Neural cell (in vitro differentiated cells): ENCODE results near the gene IL1RL2. TPM values are rescaled to one million over a fixed set of nuclear protein-coding genes. Genes with fewer than 3 reads are reported as not detected.

Source experiments
- H2AFZ ChIP-seq: fragments of 200-600, 300-800 bp; sonication (generic), shearing (Covaris generic); 2 replicates; pipeline ENCODE4 v1.6.0; 2014; ENCODE audit warnings: low read depth, mild to moderate bottlenecking, antibody characterized with exemption, low read length, moderate library complexity
- H3F3A ChIP-seq: fragments of 200-600 bp; shearing (Covaris generic); 2 replicates; pipeline ENCODE4 v1.6.1; 2016; ENCODE audit warnings: mild to moderate bottlenecking, moderate library complexity, mixed read lengths, antibody characterized with exemption, low read length; ENCODE audit not compliant: insufficient read depth, poor library complexity, severe bottlenecking
- H3K27ac ChIP-seq: fragments of 200-600, 300-800 bp; sonication (generic), shearing (Covaris generic); 2 replicates; pipeline ENCODE4 v1.5.1; 2014; ENCODE audit warnings: mild to moderate bottlenecking, low read length, moderate library complexity
- H3K27me3 ChIP-seq: fragments of 300-800, 200-600 bp; sonication (generic), shearing (Covaris generic); 2 replicates; pipeline ENCODE4 v1.6.0; 2014; ENCODE audit warnings: mild to moderate bottlenecking, low read depth, low read length, moderate library complexity; ENCODE audit not compliant: insufficient read depth
- H3K36me3 ChIP-seq: fragments of 300-800, 200-600 bp; sonication (generic), shearing (Covaris generic); 2 replicates; pipeline ENCODE4 v1.5.1; 2014; ENCODE audit warnings: mild to moderate bottlenecking, antibody characterized with exemption, low read length, moderate library complexity; ENCODE audit not compliant: insufficient read depth
- H3K4me2 ChIP-seq: fragments of 300-800, 200-600 bp; sonication (generic), shearing (Covaris generic); 2 replicates; pipeline ENCODE4 v1.6.0; 2014; ENCODE audit warnings: mild to moderate bottlenecking, low read length
- H3K4me3 ChIP-seq: fragments of 300-800, 200-600 bp; sonication (generic), shearing (Covaris generic); 2 replicates; pipeline ENCODE4 v1.5.1; 2014; ENCODE audit warnings: mild to moderate bottlenecking, low read length, moderate library complexity
- H3K79me2 ChIP-seq: fragments of 200-600 bp; shearing (Covaris generic); replicated peaks from 2 replicates; pipeline ENCODE4 v1.6.0; 2014; ENCODE audit warnings: mild to moderate bottlenecking, low read length, moderate library complexity; ENCODE audit not compliant: insufficient read depth
- H3K9ac ChIP-seq: fragments of 300-800, 200-600 bp; sonication (generic), shearing (Covaris generic); 2 replicates; pipeline ENCODE4 v1.6.1; 2016; ENCODE audit warnings: mild to moderate bottlenecking, low read length, mixed read lengths
- H3K9me2 ChIP-seq: fragments of 200-600 bp; shearing (Covaris generic); 2 replicates; pipeline ENCODE4 v1.6.1; 2016; ENCODE audit warnings: mild to moderate bottlenecking, low read length, mixed read lengths; ENCODE audit not compliant: insufficient read depth
- H3K9me3 ChIP-seq: fragments of 200-600, 300-800 bp; sonication (generic), shearing (Covaris generic); 2 replicates; pipeline ENCODE4 v1.6.1; 2016; ENCODE audit warnings: mild to moderate bottlenecking, mixed run types, low read length, moderate library complexity, mixed read lengths
- H4K20me1 ChIP-seq: fragments of 200-600 bp; shearing (Covaris generic); 2 replicates; pipeline ENCODE4 v1.6.1; 2016; ENCODE audit warnings: mild to moderate bottlenecking, mixed run types; ENCODE audit not compliant: insufficient read depth
- EP300 ChIP-seq: fragments of 450-650 bp; conservative IDR thresholded peaks from 2 replicates; pipeline ENCODE4 v1.6.1; 2014; ENCODE audit warnings: antibody characterized with exemption, mild to moderate bottlenecking, moderate library complexity; ENCODE audit not compliant: poor library complexity, severe bottlenecking
- EZH2 ChIP-seq: fragments of 200-600, 300-800 bp; shearing (Covaris generic), sonication (generic); IDR thresholded peaks from 2 replicates; pipeline ENCODE4 v1.6.1; 2014; ENCODE audit warnings: antibody characterized with exemption, low read length, borderline replicate concordance, mild to moderate bottlenecking; ENCODE audit not compliant: insufficient read depth, poor library complexity, severe bottlenecking
- MXI1 ChIP-seq: fragments of 450-650 bp; conservative IDR thresholded peaks from 2 replicates; pipeline ENCODE4 v1.6.1; 2014; ENCODE audit warnings: antibody characterized with exemption, mild to moderate bottlenecking; ENCODE audit not compliant: poor library complexity, severe bottlenecking
- POLR2AphosphoS5 ChIP-seq: IDR thresholded peaks from 2 replicates; pipeline ENCODE4 v1.6.1; 2012
- RAD21 ChIP-seq: fragments of 450-650 bp; conservative IDR thresholded peaks from 2 replicates; pipeline ENCODE4 v1.6.1; 2014; ENCODE audit warnings: antibody characterized with exemption, mild to moderate bottlenecking, moderate library complexity
- SMC3 ChIP-seq: fragments of 450-650 bp; conservative IDR thresholded peaks from 2 replicates; pipeline ENCODE4 v1.6.1; 2014; ENCODE audit warnings: antibody characterized with exemption, mild to moderate bottlenecking, moderate library complexity; ENCODE audit not compliant: poor library complexity
- TAF1 ChIP-seq: IDR thresholded peaks from 2 replicates; pipeline ENCODE4 v1.6.1; 2012; ENCODE audit warnings: low read depth
- polyA plus RNA-seq: library from polyadenylated mRNA; depleted of rRNA; stranded (reverse); fragments of >200 nt; gene quantifications from 2 replicates; pipeline ENCODE4 v1.2.3, GENCODE V29; 2014
- TF ChIP-seq, protein P1 (sequence below): fragments of 450-650 bp; IDR thresholded peaks from 2 replicates; pipeline ENCODE4 v1.5.1; 2014; ENCODE audit warnings: antibody characterized with exemption, mild to moderate bottlenecking, moderate library complexity; ENCODE audit not compliant: poor library complexity, severe bottlenecking
- TF ChIP-seq, protein P2 (sequence below): IDR thresholded peaks from 2 replicates; pipeline ENCODE4 v1.6.1; 2012; ENCODE audit warnings: borderline replicate concordance

IL1RL2 gene
- polyA plus RNA-seq, 1 donor from 2014 or later = not detected

DNA sequence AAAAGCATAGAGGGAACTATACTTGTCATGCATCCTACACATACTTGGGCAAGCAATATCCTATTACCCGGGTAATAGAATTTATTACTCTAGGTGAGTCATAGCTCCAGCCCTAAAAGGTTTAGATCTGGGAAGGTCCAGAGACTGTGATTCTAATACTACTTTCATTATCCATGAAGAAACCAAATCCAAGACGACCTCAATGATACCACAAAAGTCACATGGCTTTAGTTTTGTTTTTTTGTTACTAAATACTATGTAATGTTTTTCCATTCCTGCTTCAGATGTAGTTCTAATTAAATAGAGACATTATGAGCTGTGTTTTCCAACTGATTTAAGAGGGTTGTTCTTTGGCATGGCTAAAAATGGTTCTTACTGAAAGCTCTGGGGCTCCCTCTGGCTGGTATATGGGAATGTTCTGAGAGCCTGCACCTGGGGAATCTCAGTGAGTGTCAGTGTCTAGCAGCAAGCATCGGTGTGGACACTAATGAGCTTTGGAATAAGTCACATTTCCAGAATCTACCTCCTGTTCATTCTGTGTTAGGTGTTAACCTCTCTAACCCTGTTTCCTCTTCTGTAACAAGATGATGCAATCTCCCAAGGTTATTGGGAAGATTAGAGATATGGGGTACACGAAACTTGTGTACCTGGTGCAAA, 20.5 kb upstream of the IL1RL2 start:
- H2AFZ ChIP-seq = no peak overlapping the region
- no peak overlapping the region for H3K4me3 ChIP-seq
- H3K27ac ChIP-seq = no peak overlapping the region
- TF ChIP-seq, protein P1, sequence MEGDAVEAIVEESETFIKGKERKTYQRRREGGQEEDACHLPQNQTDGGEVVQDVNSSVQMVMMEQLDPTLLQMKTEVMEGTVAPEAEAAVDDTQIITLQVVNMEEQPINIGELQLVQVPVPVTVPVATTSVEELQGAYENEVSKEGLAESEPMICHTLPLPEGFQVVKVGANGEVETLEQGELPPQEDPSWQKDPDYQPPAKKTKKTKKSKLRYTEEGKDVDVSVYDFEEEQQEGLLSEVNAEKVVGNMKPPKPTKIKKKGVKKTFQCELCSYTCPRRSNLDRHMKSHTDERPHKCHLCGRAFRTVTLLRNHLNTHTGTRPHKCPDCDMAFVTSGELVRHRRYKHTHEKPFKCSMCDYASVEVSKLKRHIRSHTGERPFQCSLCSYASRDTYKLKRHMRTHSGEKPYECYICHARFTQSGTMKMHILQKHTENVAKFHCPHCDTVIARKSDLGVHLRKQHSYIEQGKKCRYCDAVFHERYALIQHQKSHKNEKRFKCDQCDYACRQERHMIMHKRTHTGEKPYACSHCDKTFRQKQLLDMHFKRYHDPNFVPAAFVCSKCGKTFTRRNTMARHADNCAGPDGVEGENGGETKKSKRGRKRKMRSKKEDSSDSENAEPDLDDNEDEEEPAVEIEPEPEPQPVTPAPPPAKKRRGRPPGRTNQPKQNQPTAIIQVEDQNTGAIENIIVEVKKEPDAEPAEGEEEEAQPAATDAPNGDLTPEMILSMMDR = peak; percentile 41
- TF ChIP-seq TAF1 = no peak
- peak; percentile 31 for TF ChIP-seq SMC3
- peak; percentile 31 for TF ChIP-seq RAD21
- no peaks in the 10 kb centered on the region for H4K20me1 ChIP-seq
- H3K4me2 ChIP-seq = no peak overlapping the region
- H3K9me2 ChIP-seq = no peaks in the 10 kb centered on the region
- no peaks in the 10 kb centered on the region for H3F3A ChIP-seq
- H3K79me2 ChIP-seq = no peaks in the 10 kb centered on the region
- no peaks in the 10 kb centered on the region for H3K27me3 ChIP-seq
- no peaks in the 10 kb centered on the region for H3K36me3 ChIP-seq
- H3K9me3 ChIP-seq = no peaks in the 10 kb centered on the region
- H3K9ac ChIP-seq = no peak overlapping the region

- TF ChIP-seq SMC3 = no peak
- no peak for TF ChIP-seq MXI1
- TF ChIP-seq, protein P1 = no peak
- no peak for TF ChIP-seq EZH2
- TF ChIP-seq TAF1 = no peak
- TF ChIP-seq RAD21 = no peak
- TF ChIP-seq POLR2AphosphoS5 = no peak
- TF ChIP-seq, protein P2, sequence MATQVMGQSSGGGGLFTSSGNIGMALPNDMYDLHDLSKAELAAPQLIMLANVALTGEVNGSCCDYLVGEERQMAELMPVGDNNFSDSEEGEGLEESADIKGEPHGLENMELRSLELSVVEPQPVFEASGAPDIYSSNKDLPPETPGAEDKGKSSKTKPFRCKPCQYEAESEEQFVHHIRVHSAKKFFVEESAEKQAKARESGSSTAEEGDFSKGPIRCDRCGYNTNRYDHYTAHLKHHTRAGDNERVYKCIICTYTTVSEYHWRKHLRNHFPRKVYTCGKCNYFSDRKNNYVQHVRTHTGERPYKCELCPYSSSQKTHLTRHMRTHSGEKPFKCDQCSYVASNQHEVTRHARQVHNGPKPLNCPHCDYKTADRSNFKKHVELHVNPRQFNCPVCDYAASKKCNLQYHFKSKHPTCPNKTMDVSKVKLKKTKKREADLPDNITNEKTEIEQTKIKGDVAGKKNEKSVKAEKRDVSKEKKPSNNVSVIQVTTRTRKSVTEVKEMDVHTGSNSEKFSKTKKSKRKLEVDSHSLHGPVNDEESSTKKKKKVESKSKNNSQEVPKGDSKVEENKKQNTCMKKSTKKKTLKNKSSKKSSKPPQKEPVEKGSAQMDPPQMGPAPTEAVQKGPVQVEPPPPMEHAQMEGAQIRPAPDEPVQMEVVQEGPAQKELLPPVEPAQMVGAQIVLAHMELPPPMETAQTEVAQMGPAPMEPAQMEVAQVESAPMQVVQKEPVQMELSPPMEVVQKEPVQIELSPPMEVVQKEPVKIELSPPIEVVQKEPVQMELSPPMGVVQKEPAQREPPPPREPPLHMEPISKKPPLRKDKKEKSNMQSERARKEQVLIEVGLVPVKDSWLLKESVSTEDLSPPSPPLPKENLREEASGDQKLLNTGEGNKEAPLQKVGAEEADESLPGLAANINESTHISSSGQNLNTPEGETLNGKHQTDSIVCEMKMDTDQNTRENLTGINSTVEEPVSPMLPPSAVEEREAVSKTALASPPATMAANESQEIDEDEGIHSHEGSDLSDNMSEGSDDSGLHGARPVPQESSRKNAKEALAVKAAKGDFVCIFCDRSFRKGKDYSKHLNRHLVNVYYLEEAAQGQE = no peak
- no peak for TF ChIP-seq EP300
- no peaks in the 10 kb centered on the region for H3K36me3 ChIP-seq
- H3K9me3 ChIP-seq = no peaks in the 10 kb centered on the region
- no peak overlapping the region for H3K4me3 ChIP-seq
- H3K79me2 ChIP-seq = no peaks in the 10 kb centered on the region
- no peak overlapping the region for H3K27ac ChIP-seq
- no peak overlapping the region for H3K9ac ChIP-seq
- no peaks in the 10 kb centered on the region for H3K27me3 ChIP-seq
- no peaks in the 10 kb centered on the region for H3K9me2 ChIP-seq
- no peak overlapping the region for H3K4me2 ChIP-seq
- no peaks in the 10 kb centered on the region for H3F3A ChIP-seq
- H2AFZ ChIP-seq = no peak overlapping the region
- H4K20me1 ChIP-seq = no peaks in the 10 kb centered on the region
Observed at GRCh38 chr2:102168026-102168771, 18.6 kb upstream of the IL1RL2 start.
